ENCODE measurements around the gene COA1. TPM values are rescaled to one million over a fixed set of nuclear protein-coding genes. Genes with fewer than 3 reads are reported as not detected.
"Not testable (repeated sequence)": the region's sequence is repeated elsewhere in the genome, so short reads cannot be mapped to it uniquely, and the experiment has no call there.

Gene COA1
- total RNA-seq, 4 donors from 2014 or later = 31.8 to 53.2 (median 39.8) TPM

- no peak for DNase-seq
Measured at GRCh38 chr7:43716598-43716997, 12.7 kb downstream of the COA1 start.

GRCh38 chr7:43715966-43716365 lies 13.4 kb downstream of the COA1 start:
- DNase-seq; H3K9me3 ChIP-seq; H3K27me3 ChIP-seq; intact Hi-C loops (cut with DNase I; ENCODE audit: low total_unique reads); H3K4me3 ChIP-seq; H3K36me3 ChIP-seq; H3K4me1 ChIP-seq; H3K27ac ChIP-seq: not testable (repeated sequence)
- in situ Hi-C loops (cut with MboI; ENCODE audit: low pct_ligation_motif_present in 1 of 4, low pct_unique_long_range_greater_than_20kb in 1 of 4, low sequenced_read_pairs in 3 of 4) = loop anchor here in 3 of 4 donors (25.0 kb wide), 3 partner anchors 121 to 779 kb away; partner anchors contain the start of genes MRPL32 (in 2 of the 3) and PSMA2 (in 2 of the 3)
- 96 to 100% methylated on average over 1 to 2 of the region's 2 CpGs for WGBS, 2 donors (ENCODE audit: low coverage in 1 of 2)

More at GRCh38 chr7:43716598-43716997, 12.7 kb downstream of the COA1 start:
- intact Hi-C loops (cut with DNase I; ENCODE audit: low total_unique reads) (no loop called here), in situ Hi-C loops (cut with MboI; ENCODE audit: low pct_ligation_motif_present in 1 of 4, low pct_unique_long_range_greater_than_20kb in 1 of 4, low sequenced_read_pairs in 3 of 4) (loop anchor here in 3 of 4 donors (25.0 kb wide), 3 partner anchors 121 to 779 kb away; partner anchors contain the start of genes MRPL32 (in 2 of the 3) and PSMA2 (in 2 of the 3))
- 60 to 68% methylated on average over 1 to 2 of the region's 2 CpGs for WGBS, 2 donors (ENCODE audit: low coverage in 1 of 2)
- Histone ChIP-seq H3K36me3 (no peaks in the 10 kb centered on the region), H3K4me3 (no peak overlapping the region), H3K27me3 (no peaks in the 10 kb centered on the region), H3K4me1 (peaks cover 0 to 1% (median under 1%) of the 10 kb centered on the region in 4 donors), H3K27ac (no peak overlapping the region), H3K9me3 (no peaks in the 10 kb centered on the region)
- TF ChIP-seq EP300 (IDR thresholded peaks at IDR 0.05; ENCODE audit: low read depth) = no peak
- TF ChIP-seq POLR2AphosphoS5 (IDR thresholded peaks at IDR 0.05) = no peak
- TF ChIP-seq, protein P1, sequence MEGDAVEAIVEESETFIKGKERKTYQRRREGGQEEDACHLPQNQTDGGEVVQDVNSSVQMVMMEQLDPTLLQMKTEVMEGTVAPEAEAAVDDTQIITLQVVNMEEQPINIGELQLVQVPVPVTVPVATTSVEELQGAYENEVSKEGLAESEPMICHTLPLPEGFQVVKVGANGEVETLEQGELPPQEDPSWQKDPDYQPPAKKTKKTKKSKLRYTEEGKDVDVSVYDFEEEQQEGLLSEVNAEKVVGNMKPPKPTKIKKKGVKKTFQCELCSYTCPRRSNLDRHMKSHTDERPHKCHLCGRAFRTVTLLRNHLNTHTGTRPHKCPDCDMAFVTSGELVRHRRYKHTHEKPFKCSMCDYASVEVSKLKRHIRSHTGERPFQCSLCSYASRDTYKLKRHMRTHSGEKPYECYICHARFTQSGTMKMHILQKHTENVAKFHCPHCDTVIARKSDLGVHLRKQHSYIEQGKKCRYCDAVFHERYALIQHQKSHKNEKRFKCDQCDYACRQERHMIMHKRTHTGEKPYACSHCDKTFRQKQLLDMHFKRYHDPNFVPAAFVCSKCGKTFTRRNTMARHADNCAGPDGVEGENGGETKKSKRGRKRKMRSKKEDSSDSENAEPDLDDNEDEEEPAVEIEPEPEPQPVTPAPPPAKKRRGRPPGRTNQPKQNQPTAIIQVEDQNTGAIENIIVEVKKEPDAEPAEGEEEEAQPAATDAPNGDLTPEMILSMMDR (IDR thresholded peaks at IDR 0.05) = no peak
- no peak for TF ChIP-seq POLR2A (IDR thresholded peaks at IDR 0.05)

- intact Hi-C loops (cut with DNase I; ENCODE audit: low total_unique reads) (no loop called here), in situ Hi-C loops (cut with MboI; ENCODE audit: low pct_ligation_motif_present in 1 of 4, low pct_unique_long_range_greater_than_20kb in 1 of 4, low sequenced_read_pairs in 3 of 4) (loop anchor here in 3 of 4 donors (25.0 kb wide), 3 partner anchors 126 to 774 kb away; partner anchors contain the start of genes MRPL32 (in 2 of the 3) and PSMA2 (in 2 of the 3))
- no peak for TF ChIP-seq POLR2A (IDR thresholded peaks at IDR 0.05)
- TF ChIP-seq, protein P1 (IDR thresholded peaks at IDR 0.05) = no peak
- TF ChIP-seq EP300 (IDR thresholded peaks at IDR 0.05; ENCODE audit: low read depth) = no peak
- TF ChIP-seq POLR2AphosphoS5 (IDR thresholded peaks at IDR 0.05) = no peak
Measured at GRCh38 chr7:43711503-43711902, 17.8 kb downstream of the COA1 start.

GRCh38 chr7:43708055-43708454 lies 21.3 kb downstream of the COA1 start:
- in situ Hi-C loops (cut with MboI; ENCODE audit: low pct_ligation_motif_present in 1 of 4, low pct_unique_long_range_greater_than_20kb in 1 of 4, low sequenced_read_pairs in 3 of 4) = loop anchor here in 3 of 4 donors (10.0 to 25.0 kb wide), 4 partner anchors 123 to 771 kb away; partner anchors contain the start of genes MRPL32 (in 2 of the 3), PSMA2 (in 2 of the 3) and STK17A (in 1 of the 3)
- H3K4me1 ChIP-seq; H3K27me3 ChIP-seq; H3K9me3 ChIP-seq; H3K36me3 ChIP-seq; DNase-seq; H3K4me3 ChIP-seq; intact Hi-C loops (cut with DNase I; ENCODE audit: low total_unique reads); H3K27ac ChIP-seq: not testable (repeated sequence)
- 97 to 100% methylated on average over 1 to 9 of the region's 9 CpGs for WGBS, 2 donors (ENCODE audit: low coverage in 1 of 2)

More at GRCh38 chr7:43711503-43711902, 17.8 kb downstream of the COA1 start:
- WGBS, 2 donors (ENCODE audit: low coverage in 1 of 2) = 84% methylated on average over 1 of the region's 1 CpG; no CpG with 5 or more reads in 1 of the 2 donors
- Histone ChIP-seq H3K9me3 (no peaks in the 10 kb centered on the region), H3K36me3 (no peaks in the 10 kb centered on the region), H3K27me3 (no peaks in the 10 kb centered on the region), H3K4me3 (no peak overlapping the region), H3K27ac (no peak overlapping the region), H3K4me1 (peaks cover 0 to 8% (median 3%) of the 10 kb centered on the region in 4 donors)
- no peak for DNase-seq

DNA sequence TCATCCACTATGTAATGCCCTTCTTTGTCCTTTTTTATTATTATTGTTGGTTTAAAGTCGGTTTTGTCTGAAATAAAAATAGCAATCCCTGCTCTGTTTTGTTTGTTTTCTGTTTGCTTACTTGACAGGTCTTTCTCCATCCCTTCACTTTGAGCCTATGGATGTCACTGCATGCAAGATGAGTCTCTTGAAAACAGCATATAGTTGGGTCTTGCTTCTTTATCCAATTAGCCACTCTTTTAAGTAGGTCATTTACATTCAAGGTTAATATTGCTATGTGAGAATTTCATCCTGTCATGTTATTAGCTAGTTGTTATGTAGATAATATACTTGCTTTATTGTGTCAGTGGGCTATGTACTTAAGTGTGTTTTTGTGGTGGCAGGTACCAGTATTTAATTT lies 25.8 kb downstream of the COA1 start:
- no peak overlapping the region for H3K27ac ChIP-seq
- H3K4me3 ChIP-seq = no peak overlapping the region
- no peaks in the 10 kb centered on the region for H3K36me3 ChIP-seq
- WGBS, 2 donors (ENCODE audit: low coverage in 1 of 2) = 89 to 93% methylated on average over 1 of the region's 1 CpG
- TF ChIP-seq EP300 (IDR thresholded peaks at IDR 0.05; ENCODE audit: low read depth) (no peak), POLR2A (IDR thresholded peaks at IDR 0.05) (no peak), POLR2AphosphoS5 (IDR thresholded peaks at IDR 0.05) (no peak)
- TF ChIP-seq, protein P1 (IDR thresholded peaks at IDR 0.05) = no peak
- intact Hi-C loops (cut with DNase I; ENCODE audit: low total_unique reads) (no loop called here), in situ Hi-C loops (cut with MboI; ENCODE audit: low pct_ligation_motif_present in 1 of 4, low pct_unique_long_range_greater_than_20kb in 1 of 4, low sequenced_read_pairs in 3 of 4) (loop anchor here in 3 of 4 donors (10.0 to 25.0 kb wide), 4 partner anchors 119 to 766 kb away; partner anchors contain the start of genes MRPL32 (in 2 of the 3), PSMA2 (in 2 of the 3) and STK17A (in 1 of the 3))
- H3K9me3 ChIP-seq = no peaks in the 10 kb centered on the region
- no peaks in the 10 kb centered on the region for H3K27me3 ChIP-seq
- H3K4me1 ChIP-seq = peaks cover 0 to 9% (median 0%) of the 10 kb centered on the region in 4 donors
- no peak for DNase-seq
